B cell (primary cell): Measurements from ENCODE around the gene DNM2. TPM values are rescaled to one million over a fixed set of nuclear protein-coding genes. Genes with fewer than 3 reads are reported as not detected.

Experiments used
- ATAC-seq: fragments of 200-7000 bp; cut with Tn5 transposase; one replicate; pipeline ENCODE4 v1.10.0; 2021; ENCODE audit warnings: low read depth, mild to moderate bottlenecking, moderate number of reproducible peaks, moderate library complexity
- CTCF ChIA-PET: fragments of 350-600 bp; sonication (Branson Sonifier 250); formaldehyde crosslinking; loops from one replicate; lab custom pipeline; 2021; ENCODE audit warnings: antibody characterized with exemption, inconsistent platforms; lab: Charles Lee
- POLR2A ChIA-PET: fragments of 350-600 bp; sonication (Branson Sonifier 250); formaldehyde crosslinking; loops from one replicate; lab custom pipeline; 2021; ENCODE audit warnings: antibody characterized with exemption; lab: Charles Lee
- DNase-seq: peaks from one replicate; pipeline ENCODE4 v3.0.0; 2013
- H2AFZ ChIP-seq: 2 replicates; pipeline ENCODE4 v1.6.1; 2012; ENCODE audit warnings: mild to moderate bottlenecking, low read depth, low read length; ENCODE audit not compliant: insufficient read depth, poor library complexity, severe bottlenecking
- H3K27ac ChIP-seq, 2 donors: 1 replicate in 1 of 2; 2 replicates in 1 of 2; pipeline ENCODE4 v1.5.1; 2012 to 2013; ENCODE audit warnings: low read length in 2 of 2, mild to moderate bottlenecking in 2 of 2, moderate library complexity in 1 of 2
- H3K27me3 ChIP-seq, 4 experiments: fragments of 200-600 bp in 1 of 4; sonication (generic) in 1 of 4; replicated peaks in 1 of 4; 1 replicate in 2 of 4; 2 replicates in 2 of 4; pipeline versions ENCODE4 v1.6.1 to v1.7.0; 2013 to 2016; ENCODE audit warnings: low read length in 3 of 4, mild to moderate bottlenecking in 2 of 4, mixed read lengths in 1 of 4, moderate library complexity in 1 of 4; ENCODE audit not compliant: insufficient read depth in 4 of 4, control insufficient read depth in 3 of 4; ENCODE audit errors: control extremely low read depth in 1 of 4
- H3K36me3 ChIP-seq, 2 experiments: replicated peaks in 1 of 2; 1 replicate in 1 of 2; 2 replicates in 1 of 2; pipeline versions ENCODE4 v1.6.1 to v1.7.1; 2013; ENCODE audit warnings: low read length in 1 of 2; ENCODE audit not compliant: insufficient read depth in 2 of 2, control insufficient read depth in 1 of 2; ENCODE audit errors: control extremely low read depth in 1 of 2, extremely low read depth in 1 of 2
- H3K4me1 ChIP-seq, 2 donors: fragments of 200-600 bp in 1 of 2; sonication (generic) in 1 of 2; 1 replicate in 1 of 2; 2 replicates in 1 of 2; pipeline versions ENCODE4 v1.5.1 to v1.6.1; 2013 to 2017; ENCODE audit warnings: low read length in 2 of 2; ENCODE audit not compliant: control insufficient read depth in 2 of 2, insufficient read depth in 2 of 2
- H3K4me2 ChIP-seq: replicated peaks from 2 replicates; pipeline ENCODE3; 2012; ENCODE audit warnings: mild to moderate bottlenecking, low read depth, low read length; ENCODE audit not compliant: poor library complexity, severe bottlenecking
- H3K4me3 ChIP-seq, 5 experiments: fragments of 200-600 bp in 1 of 5; sonication (generic) in 1 of 5; 1 replicate in 3 of 5; 2 replicates in 2 of 5; pipeline versions ENCODE4 v1.5.1 to v1.7.0; 2011 to 2016; ENCODE audit warnings: low read length in 4 of 5, mild to moderate bottlenecking in 4 of 5, low read depth in 2 of 5, control low read depth in 1 of 5, moderate library complexity in 1 of 5; ENCODE audit not compliant: insufficient read depth in 1 of 5; ENCODE audit errors: control extremely low read depth in 1 of 5, extremely low read depth in 1 of 5
- H3K79me2 ChIP-seq: fragments of 200-600 bp; sonication (generic); one replicate; pipeline ENCODE4 v1.6.0; 2016; ENCODE audit warnings: low read length; ENCODE audit not compliant: control insufficient read depth, insufficient read depth
- H3K9ac ChIP-seq: fragments of 200-600 bp; sonication (generic); 2 replicates; pipeline ENCODE4 v1.6.1; 2017; ENCODE audit warnings: mild to moderate bottlenecking, low read length, moderate library complexity
- H3K9me3 ChIP-seq, 3 donors: one replicate each; pipeline versions ENCODE4 v1.6.1 to v1.7.1; 2013; ENCODE audit warnings: low read length in 2 of 3; ENCODE audit not compliant: control insufficient read depth in 2 of 3, insufficient read depth in 1 of 3; ENCODE audit errors: control extremely low read depth in 1 of 3
- H4K20me1 ChIP-seq: 2 replicates; pipeline ENCODE4 v1.6.0; 2012; ENCODE audit warnings: mild to moderate bottlenecking, low read length; ENCODE audit not compliant: insufficient read depth, control insufficient read depth, poor library complexity, severe bottlenecking
- H3K27ac Mint-ChIP-seq: one replicate; pipeline ENCODE4 v1.8.0; 2021; ENCODE audit warnings: mixed read lengths
- H3K27me3 Mint-ChIP-seq: one replicate; pipeline ENCODE4 v1.8.0; 2021; ENCODE audit warnings: mixed read lengths
- H3K4me1 Mint-ChIP-seq: one replicate; pipeline ENCODE4 v1.8.0; 2021; ENCODE audit warnings: mixed read lengths
- H3K4me3 Mint-ChIP-seq: one replicate; pipeline ENCODE4 v1.8.0; 2021; ENCODE audit warnings: mixed read lengths
- H3K9me3 Mint-ChIP-seq: one replicate; pipeline ENCODE4 v1.8.0; 2022; ENCODE audit warnings: mixed read lengths; ENCODE audit not compliant: insufficient read depth
- EZH2 ChIP-seq: IDR thresholded peaks from 2 replicates; pipeline ENCODE4 v1.6.1; 2012; ENCODE audit warnings: borderline replicate concordance, low read depth, mild to moderate bottlenecking, moderate library complexity, low read length; ENCODE audit not compliant: insufficient read depth, poor library complexity, severe bottlenecking
- WGBS: methylation state at CpG from one replicate; pipeline ENCODE4 v1.1.5; 2013; ENCODE audit warnings: missing lambda C conversion rate; ENCODE audit not compliant: insufficient coverage; 5-methylcytosine and 5-hydroxymethylcytosine counted together
- intact Hi-C: fragments of 100-400 bp; cut with micrococcal nuclease; formaldehyde crosslinking; loops from one replicate; pipeline ENCODE4 v1.10.0; 2022
- polyA plus RNA-seq: library from polyadenylated mRNA; depleted of rRNA; stranded (reverse); fragments of >200 nt; gene quantifications from 2 replicates; pipeline ENCODE4 v1.2.3, GENCODE V29; 2012
- total RNA-seq, 2 donors: library from RNA; stranded (reverse); fragments of 120-200 nt in 1 of 2; gene quantifications; 1 replicate in 1 of 2; 2 replicates in 1 of 2; pipeline versions ENCODE4 v1.2.3 to v1.2.4, GENCODE V29; 2013 to 2022
- TF ChIP-seq, protein P1 (sequence below): fragments of 200-600 bp; IDR thresholded peaks from one replicate; pipeline ENCODE4 v1.8.0; 2022; ENCODE audit warnings: antibody characterized with exemption, mild to moderate bottlenecking

DNM2 gene
- total and polyA plus RNA-seq, 2 donors (not counting 1 experiment from before 2014, with no cell fraction given) = 163 to 353 TPM

- Mint-ChIP-seq H3K9me3 (no peaks in the 10 kb centered on the region), H3K4me1 (peaks cover 82% of the 10 kb centered on the region), H3K27ac (peak overlapping the region; percentile 76), H3K4me3 (peak overlapping the region; percentile 46), H3K27me3 (no peaks in the 10 kb centered on the region)
- H2AFZ ChIP-seq = no peak overlapping the region
- DNase-seq (no peak), ATAC-seq (no peak)
- no peak for TF ChIP-seq EZH2
- TF ChIP-seq, protein P1, sequence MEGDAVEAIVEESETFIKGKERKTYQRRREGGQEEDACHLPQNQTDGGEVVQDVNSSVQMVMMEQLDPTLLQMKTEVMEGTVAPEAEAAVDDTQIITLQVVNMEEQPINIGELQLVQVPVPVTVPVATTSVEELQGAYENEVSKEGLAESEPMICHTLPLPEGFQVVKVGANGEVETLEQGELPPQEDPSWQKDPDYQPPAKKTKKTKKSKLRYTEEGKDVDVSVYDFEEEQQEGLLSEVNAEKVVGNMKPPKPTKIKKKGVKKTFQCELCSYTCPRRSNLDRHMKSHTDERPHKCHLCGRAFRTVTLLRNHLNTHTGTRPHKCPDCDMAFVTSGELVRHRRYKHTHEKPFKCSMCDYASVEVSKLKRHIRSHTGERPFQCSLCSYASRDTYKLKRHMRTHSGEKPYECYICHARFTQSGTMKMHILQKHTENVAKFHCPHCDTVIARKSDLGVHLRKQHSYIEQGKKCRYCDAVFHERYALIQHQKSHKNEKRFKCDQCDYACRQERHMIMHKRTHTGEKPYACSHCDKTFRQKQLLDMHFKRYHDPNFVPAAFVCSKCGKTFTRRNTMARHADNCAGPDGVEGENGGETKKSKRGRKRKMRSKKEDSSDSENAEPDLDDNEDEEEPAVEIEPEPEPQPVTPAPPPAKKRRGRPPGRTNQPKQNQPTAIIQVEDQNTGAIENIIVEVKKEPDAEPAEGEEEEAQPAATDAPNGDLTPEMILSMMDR = no peak
- ChIA-PET POLR2A (interaction anchor here (0.8 kb wide), 1 partner anchor 17 kb away, joined by 5 read pairs; no protein-coding TSS in a partner anchor), CTCF (no interaction called here)
- H3K27ac ChIP-seq = peak overlapping the region in 1 of 2 donors; percentile 62
- intact Hi-C loops = no loop called here
- peak overlapping the region; percentile 5 for H3K4me2 ChIP-seq
- peaks cover 98% of the 10 kb centered on the region for H3K79me2 ChIP-seq
- H3K4me1 ChIP-seq = peaks cover 48 to 87% of the 10 kb centered on the region in 2 donors
- H4K20me1 ChIP-seq = peaks cover 71% of the 10 kb centered on the region
- no peaks in the 10 kb centered on the region for H3K27me3 ChIP-seq
- 92% methylated on average over 8 of the region's 8 CpGs for WGBS
- no peaks in the 10 kb centered on the region for H3K9me3 ChIP-seq
- H3K9ac ChIP-seq = no peak overlapping the region
- H3K36me3 ChIP-seq = peaks cover 0 to 8% of the 10 kb centered on the region in 2 experiments
- no peak overlapping the region for H3K4me3 ChIP-seq
Measured at GRCh38 chr19:10752237-10752912, 34.5 kb downstream of the DNM2 start.
